Epithelial cell of esophagus (primary cell): ENCODE measurements around the gene MROH2B.

Source experiments
- DNase-seq: peaks from one replicate; pipeline ENCODE4 v3.0.0; 2010; ENCODE audit warnings: low read depth
- H3K4me3 ChIP-seq: 2 replicates; pipeline ENCODE4 v1.5.1; 2011; ENCODE audit warnings: mild to moderate bottlenecking, low read length, control low read depth
- TF ChIP-seq, protein P1 (sequence below): IDR thresholded peaks from 2 replicates; pipeline ENCODE4 v1.5.1; 2011; ENCODE audit warnings: low read depth, mild to moderate bottlenecking, low read length, control low read depth, inconsistent platforms; ENCODE audit not compliant: insufficient read depth; ENCODE audit errors: missing control alignments

Gene MROH2B

DNA sequence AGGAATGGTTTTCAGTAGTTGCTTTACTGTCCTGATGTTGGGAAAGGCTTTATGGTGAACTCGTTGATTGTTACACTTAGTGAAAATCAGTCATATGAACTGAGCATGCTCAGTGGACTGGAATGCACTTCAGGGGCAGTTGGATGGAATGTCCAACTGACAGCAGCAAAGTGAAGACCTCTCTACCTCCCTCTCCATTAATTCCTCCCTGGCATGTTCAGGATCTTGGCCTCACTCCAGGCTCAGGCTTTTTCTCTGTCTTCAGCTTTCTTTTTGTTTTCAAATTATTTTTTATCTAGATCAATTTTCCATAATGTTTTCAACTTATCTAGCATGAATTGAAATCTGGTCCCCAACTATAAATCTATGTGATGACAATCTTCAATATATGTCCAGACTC is at the start of gene MROH2B:
Gene MROH2B, minus strand, starts transcription at position 101 of the 400 bp plus-strand sequence. CDS start 490 bp downstream, outside the sequence.
- no peak for DNase-seq
- no peak within 1 kb of the TSS for H3K4me3 ChIP-seq
- TF ChIP-seq, protein P1, sequence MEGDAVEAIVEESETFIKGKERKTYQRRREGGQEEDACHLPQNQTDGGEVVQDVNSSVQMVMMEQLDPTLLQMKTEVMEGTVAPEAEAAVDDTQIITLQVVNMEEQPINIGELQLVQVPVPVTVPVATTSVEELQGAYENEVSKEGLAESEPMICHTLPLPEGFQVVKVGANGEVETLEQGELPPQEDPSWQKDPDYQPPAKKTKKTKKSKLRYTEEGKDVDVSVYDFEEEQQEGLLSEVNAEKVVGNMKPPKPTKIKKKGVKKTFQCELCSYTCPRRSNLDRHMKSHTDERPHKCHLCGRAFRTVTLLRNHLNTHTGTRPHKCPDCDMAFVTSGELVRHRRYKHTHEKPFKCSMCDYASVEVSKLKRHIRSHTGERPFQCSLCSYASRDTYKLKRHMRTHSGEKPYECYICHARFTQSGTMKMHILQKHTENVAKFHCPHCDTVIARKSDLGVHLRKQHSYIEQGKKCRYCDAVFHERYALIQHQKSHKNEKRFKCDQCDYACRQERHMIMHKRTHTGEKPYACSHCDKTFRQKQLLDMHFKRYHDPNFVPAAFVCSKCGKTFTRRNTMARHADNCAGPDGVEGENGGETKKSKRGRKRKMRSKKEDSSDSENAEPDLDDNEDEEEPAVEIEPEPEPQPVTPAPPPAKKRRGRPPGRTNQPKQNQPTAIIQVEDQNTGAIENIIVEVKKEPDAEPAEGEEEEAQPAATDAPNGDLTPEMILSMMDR, result no peak

DNA sequence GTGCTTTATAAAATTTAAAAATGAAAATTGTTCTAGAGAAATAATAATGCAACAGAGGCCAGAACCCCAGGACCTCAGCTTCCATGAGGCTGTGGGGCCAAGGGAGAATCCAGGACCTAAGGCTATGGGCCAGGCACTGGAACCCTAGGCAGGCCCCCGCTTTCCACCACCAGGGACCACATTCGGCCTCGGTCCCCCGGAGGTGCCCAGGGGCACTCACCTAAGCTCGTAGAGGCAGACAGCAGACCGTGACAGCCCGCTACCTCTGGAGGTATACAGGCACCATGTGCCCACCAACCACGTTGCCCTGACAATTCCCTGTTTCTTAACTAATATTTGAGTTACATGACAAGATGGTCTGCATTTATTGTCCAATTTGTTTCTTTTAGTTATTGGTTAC is 49.5 kb upstream of the MROH2B start:
- no peak for DNase-seq
- H3K4me3 ChIP-seq, result no peak overlapping the region
- TF ChIP-seq, protein P1, result no peak

DNA sequence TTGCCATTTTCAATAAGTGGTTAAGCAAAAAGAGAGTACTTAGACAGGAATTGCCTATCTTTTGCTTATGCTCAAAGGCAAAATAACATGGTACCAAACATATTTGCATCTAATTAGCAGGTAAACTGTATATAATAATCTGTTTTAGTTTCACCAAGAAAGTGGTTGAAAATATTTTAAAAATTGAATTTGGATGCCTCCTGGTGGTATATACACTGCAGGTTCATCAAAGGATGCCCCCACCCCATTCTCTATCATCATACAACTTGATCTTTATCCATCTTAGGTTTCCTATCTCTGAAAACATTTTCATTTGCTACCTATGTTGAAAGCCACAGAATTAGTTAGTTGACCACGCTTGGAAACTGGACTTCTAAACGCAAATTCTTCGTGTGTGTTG is 47.0 kb upstream of the MROH2B start:
- no peak for DNase-seq
- TF ChIP-seq, protein P1, result no peak
- H3K4me3 ChIP-seq, result no peak overlapping the region

DNA sequence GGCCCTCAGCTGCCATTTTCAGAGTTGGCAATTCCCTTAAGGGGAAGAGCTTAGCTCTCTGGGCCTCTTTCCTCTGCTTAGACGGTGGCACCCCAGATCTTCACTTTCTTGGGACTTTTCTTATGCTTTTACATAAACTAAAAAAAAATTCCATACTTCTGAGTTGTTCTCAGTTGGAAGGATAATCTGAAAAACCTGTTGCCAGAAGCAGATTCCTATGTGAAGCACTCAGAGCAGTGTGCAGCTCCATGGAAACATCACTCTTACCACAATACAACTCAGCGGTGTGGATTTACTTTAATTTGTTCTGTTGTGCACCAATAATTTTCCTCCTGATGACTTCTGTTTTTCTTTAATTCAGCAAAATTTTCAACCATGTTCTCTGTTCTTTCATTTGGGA is 44.1 kb upstream of the MROH2B start:
- peak; percentile 29 for DNase-seq
- TF ChIP-seq, protein P1, result no peak
- no peak overlapping the region for H3K4me3 ChIP-seq

DNA sequence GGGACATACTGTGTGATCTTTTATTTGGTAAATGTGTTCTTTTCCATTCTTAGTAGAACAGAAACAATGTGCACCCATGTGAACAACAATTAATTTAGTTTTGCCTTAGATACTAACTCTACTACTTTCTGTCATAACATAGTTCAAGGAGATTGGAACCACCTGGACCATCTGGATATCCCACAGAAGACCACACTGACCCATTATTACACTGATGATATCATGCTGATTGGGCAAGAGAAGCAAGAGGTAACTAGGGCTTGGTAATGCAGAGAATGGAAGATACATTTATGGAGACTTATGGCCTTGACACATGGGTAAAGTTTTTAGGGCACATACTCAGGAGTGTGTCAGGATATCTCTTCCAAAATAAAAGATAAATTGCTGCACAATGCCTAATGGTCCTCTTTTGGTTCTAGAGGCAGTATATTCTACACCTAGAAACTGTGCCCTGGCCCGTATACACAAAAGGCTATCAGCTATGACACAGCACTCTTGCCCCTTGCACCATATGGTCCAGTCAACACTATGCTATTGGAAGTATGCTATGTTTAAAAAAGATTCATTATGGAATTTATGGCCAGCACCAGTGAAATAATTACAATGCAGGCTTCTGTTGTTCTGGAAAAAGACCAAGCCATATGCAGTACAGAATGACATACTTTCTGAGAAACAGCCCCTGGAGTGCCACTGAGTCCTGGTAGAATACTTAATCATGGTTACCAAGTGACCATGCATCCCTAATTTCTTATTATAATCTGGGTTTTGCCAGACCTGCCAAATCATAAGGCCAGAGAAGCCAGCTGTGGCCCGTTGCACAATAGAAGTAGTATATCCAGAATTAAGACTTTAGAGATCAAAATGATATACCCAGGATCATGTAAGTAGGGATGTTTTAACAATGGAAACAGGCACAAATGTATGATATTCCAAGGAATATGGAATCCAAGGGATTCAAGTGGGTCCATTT is 41.6 kb upstream of the MROH2B start:
- no peak overlapping the region for H3K4me3 ChIP-seq
- TF ChIP-seq, protein P1, result no peak
- no peak for DNase-seq

DNA sequence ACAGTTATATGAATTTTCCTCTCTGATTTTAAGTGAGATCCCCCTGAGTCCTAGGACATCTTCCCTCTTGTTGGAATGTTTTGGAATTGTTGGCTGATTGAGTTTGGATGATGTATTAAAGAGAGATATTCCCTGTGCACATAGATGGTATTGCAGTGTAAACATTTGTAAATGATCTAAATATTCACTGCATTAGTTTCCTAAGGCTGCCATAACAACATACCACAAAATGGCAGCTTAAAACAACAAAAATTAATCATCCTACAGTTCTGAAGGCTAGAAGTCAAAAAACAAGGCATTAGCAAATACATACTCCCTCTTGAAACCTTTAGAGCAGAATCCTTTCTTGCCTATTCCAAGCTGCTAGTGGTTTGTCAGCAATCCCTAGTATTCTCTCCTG is 38.0 kb upstream of the MROH2B start:
- no peak overlapping the region for H3K4me3 ChIP-seq
- TF ChIP-seq, protein P1, result no peak
- DNase-seq, result no peak
